GM18526 (cell line): ENCODE measurements around the gene KCNQ1.

Experiments used
- POLR2A ChIP-seq: IDR thresholded peaks from 3 replicates; pipeline ENCODE4 v1.6.1; 2011; ENCODE audit not compliant: insufficient read length; ENCODE audit errors: extremely low read depth

The KCNQ1 gene

GRCh38 chr11:2574553-2575535, 130.0 kb downstream of the KCNQ1 start:
- TF ChIP-seq POLR2A, result no peak

GRCh38 chr11:2575591-2576051, 130.8 kb downstream of the KCNQ1 start:
- no peak for TF ChIP-seq POLR2A

- TF ChIP-seq POLR2A, result no peak
Measured at GRCh38 chr11:2576111-2576510, 131.3 kb downstream of the KCNQ1 start.

GRCh38 chr11:2576549-2576948, 131.7 kb downstream of the KCNQ1 start:
- no peak for TF ChIP-seq POLR2A

- no peak for TF ChIP-seq POLR2A
Measured at GRCh38 chr11:2577031-2577990, 132.5 kb downstream of the KCNQ1 start.

GRCh38 chr11:2577991-2578928, 133.5 kb downstream of the KCNQ1 start:
- no peak for TF ChIP-seq POLR2A

- no peak for TF ChIP-seq POLR2A
Measured at GRCh38 chr11:2578929-2579270, 134.1 kb downstream of the KCNQ1 start.

GRCh38 chr11:2579315-2580060, 134.7 kb downstream of the KCNQ1 start:
- no peak for TF ChIP-seq POLR2A

GRCh38 chr11:2580061-2580421, 135.2 kb downstream of the KCNQ1 start:
- TF ChIP-seq POLR2A, result no peak

- TF ChIP-seq POLR2A, result no peak
Measured at GRCh38 chr11:2580571-2581001, 135.8 kb downstream of the KCNQ1 start.

- TF ChIP-seq POLR2A, result no peak
Measured at GRCh38 chr11:2581151-2581930, 136.5 kb downstream of the KCNQ1 start.

- no peak for TF ChIP-seq POLR2A
Measured at GRCh38 chr11:2581931-2582350, 137.1 kb downstream of the KCNQ1 start.

- TF ChIP-seq POLR2A, result no peak
Measured at GRCh38 chr11:2582351-2582945, 137.6 kb downstream of the KCNQ1 start.
